OCI-LY3 (cell line): ENCODE results near the gene MTMR3.

Experiments
- H2AFZ ChIP-seq: fragments of 200-600, 300-600 bp; shearing (Covaris generic); 2 replicates; pipeline ENCODE4 v1.6.0; 2014; ENCODE audit warnings: antibody characterized with exemption, low read depth, low read length
- H3K27ac ChIP-seq: fragments of 200-600, 300-600 bp; sonication (generic); 2 replicates; pipeline ENCODE4 v1.5.1; 2014; ENCODE audit warnings: mild to moderate bottlenecking, low read length, moderate library complexity, mixed read lengths
- H3K27me3 ChIP-seq: fragments of 200-600, 300-600 bp; sonication (generic); 2 replicates; pipeline ENCODE4 v1.6.1; 2014; ENCODE audit warnings: low read depth, low read length, mixed read lengths
- H3K36me3 ChIP-seq: fragments of 200-600, 300-600 bp; sonication (generic); replicated peaks from 2 replicates; pipeline ENCODE3; 2014; ENCODE audit warnings: low read depth, low read length, mixed read lengths
- H3K4me1 ChIP-seq: fragments of 300-600, 200-600 bp; sonication (generic); 2 replicates; pipeline ENCODE4 v1.6.1; 2014; ENCODE audit warnings: low read length, mixed read lengths
- H3K4me2 ChIP-seq: fragments of 200-600, 300-600 bp; sonication (generic); 2 replicates; pipeline ENCODE4 v1.6.1; 2014; ENCODE audit warnings: low read length, mixed read lengths
- H3K4me3 ChIP-seq: fragments of 300-600, 200-600 bp; sonication (generic); 2 replicates; pipeline ENCODE4 v1.5.1; 2014; ENCODE audit warnings: antibody characterized with exemption, mild to moderate bottlenecking, low read length, moderate library complexity
- H3K79me2 ChIP-seq: fragments of 300-600, 200-600 bp; shearing (Covaris generic); 2 replicates; pipeline ENCODE4 v1.6.1; 2014; ENCODE audit warnings: mild to moderate bottlenecking, low read length, mixed read lengths
- H3K9ac ChIP-seq: fragments of 300-600, 200-600 bp; shearing (Covaris generic); 2 replicates; pipeline ENCODE4 v1.6.0; 2014; ENCODE audit warnings: mild to moderate bottlenecking, low read length, moderate library complexity
- H3K9me3 ChIP-seq: fragments of 200-600, 300-600 bp; shearing (Covaris generic); 2 replicates; pipeline ENCODE4 v1.6.1; 2014; ENCODE audit warnings: low read length, mixed read lengths; ENCODE audit not compliant: insufficient read depth
- H4K20me1 ChIP-seq: fragments of 200-600, 300-600 bp; sonication (generic); 2 replicates; pipeline ENCODE4 v1.6.1; 2016; ENCODE audit warnings: low read length, mixed read lengths; ENCODE audit not compliant: insufficient read depth
- EZH2phosphoT487 ChIP-seq: fragments of 200-600 bp; shearing (Covaris generic); IDR thresholded peaks from 2 replicates; pipeline ENCODE4 v1.6.1; 2018; ENCODE audit warnings: antibody characterized with exemption, mixed run types, low read depth
- TF ChIP-seq, protein P1 (sequence below): fragments of 200-600, 300-600 bp; sonication (generic); IDR thresholded peaks from 2 replicates; pipeline ENCODE4 v1.5.1; 2014; ENCODE audit warnings: antibody characterized with exemption, low read length, low read depth

Gene MTMR3

GRCh38 chr22:30044881-30045493, 162.0 kb downstream of the MTMR3 start:
- H3K9me3 ChIP-seq: no peaks in the 10 kb centered on the region
- no peak overlapping the region for H3K4me2 ChIP-seq
- H2AFZ ChIP-seq: no peak overlapping the region
- no peaks in the 10 kb centered on the region for H3K36me3 ChIP-seq
- TF ChIP-seq EZH2phosphoT487: no peak
- H3K4me3 ChIP-seq: no peak overlapping the region
- 0 out of 2 replicates have a peak, but pooled peaks cover 3% of the 10 kb centered on the region for H3K27me3 ChIP-seq
- H3K4me1 ChIP-seq: peaks cover 8% of the 10 kb centered on the region
- no peaks in the 10 kb centered on the region for H3K79me2 ChIP-seq
- H3K9ac ChIP-seq: no peak overlapping the region
- no peak overlapping the region for H3K27ac ChIP-seq
- H4K20me1 ChIP-seq: no peaks in the 10 kb centered on the region

DNA sequence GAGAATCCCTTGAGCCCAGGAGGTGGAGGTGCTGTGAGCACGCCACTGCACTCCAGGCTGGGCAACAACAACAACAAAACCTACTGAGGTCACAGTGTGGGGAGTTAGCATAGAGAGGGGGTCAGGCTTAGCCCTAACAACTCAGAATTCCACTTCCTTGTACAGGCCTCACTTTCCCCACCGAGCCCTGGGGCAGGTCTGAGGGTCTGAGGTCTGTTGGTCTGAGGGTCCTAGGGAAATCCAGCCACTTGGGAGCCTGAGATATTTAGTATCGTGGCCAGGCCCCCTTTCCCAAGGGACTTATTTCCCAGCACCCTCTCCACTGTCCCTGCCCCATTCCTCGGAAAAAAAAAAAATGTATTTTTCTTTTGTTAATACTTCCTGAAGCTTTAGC, 162.5 kb downstream of the MTMR3 start:
- Histone ChIP-seq H3K27me3 (0 out of 2 replicates have a peak, but pooled peaks cover 3% of the 10 kb centered on the region), H3K27ac (no peak overlapping the region)

DNA sequence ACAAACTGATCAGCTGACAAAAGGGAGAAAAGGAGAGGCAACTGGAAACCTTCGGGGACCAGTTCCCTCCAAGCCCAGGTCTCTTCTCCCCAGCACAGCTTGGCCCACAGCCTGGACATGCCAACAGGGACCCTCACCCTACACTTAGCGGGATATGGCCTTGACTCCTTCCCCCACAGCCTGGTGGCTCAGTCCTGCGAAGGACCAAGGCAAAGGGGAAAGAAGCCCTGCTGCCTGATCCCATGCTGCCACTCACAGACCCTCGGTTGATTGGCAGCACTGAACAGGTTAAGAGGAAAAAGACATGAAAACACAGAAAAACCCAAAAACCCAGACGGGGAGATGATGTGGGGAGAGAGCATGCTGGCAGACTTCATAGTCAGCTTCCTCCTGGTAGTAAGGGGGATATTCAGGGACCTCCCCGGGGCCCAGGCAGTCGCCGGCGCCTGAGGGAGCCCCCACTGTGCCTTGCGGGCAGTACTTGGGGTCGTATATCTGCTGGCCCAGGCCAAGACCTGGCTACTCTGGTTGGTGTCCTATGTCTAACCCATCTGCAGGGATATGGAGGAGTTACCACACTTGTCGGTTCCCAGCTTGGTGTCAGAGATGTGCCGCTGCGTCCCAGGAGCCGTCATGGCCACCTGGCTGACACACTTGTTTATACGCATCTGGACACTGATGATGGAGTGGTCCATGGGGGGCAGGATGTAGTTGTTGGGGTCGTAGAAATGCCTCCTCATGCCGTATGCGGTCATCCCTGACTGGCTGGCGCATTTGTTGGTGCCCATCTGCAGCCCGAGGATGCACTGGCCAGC, 163.1 kb downstream of the MTMR3 start:
- TF ChIP-seq, protein P1, sequence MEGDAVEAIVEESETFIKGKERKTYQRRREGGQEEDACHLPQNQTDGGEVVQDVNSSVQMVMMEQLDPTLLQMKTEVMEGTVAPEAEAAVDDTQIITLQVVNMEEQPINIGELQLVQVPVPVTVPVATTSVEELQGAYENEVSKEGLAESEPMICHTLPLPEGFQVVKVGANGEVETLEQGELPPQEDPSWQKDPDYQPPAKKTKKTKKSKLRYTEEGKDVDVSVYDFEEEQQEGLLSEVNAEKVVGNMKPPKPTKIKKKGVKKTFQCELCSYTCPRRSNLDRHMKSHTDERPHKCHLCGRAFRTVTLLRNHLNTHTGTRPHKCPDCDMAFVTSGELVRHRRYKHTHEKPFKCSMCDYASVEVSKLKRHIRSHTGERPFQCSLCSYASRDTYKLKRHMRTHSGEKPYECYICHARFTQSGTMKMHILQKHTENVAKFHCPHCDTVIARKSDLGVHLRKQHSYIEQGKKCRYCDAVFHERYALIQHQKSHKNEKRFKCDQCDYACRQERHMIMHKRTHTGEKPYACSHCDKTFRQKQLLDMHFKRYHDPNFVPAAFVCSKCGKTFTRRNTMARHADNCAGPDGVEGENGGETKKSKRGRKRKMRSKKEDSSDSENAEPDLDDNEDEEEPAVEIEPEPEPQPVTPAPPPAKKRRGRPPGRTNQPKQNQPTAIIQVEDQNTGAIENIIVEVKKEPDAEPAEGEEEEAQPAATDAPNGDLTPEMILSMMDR: no peak
- no peak for TF ChIP-seq EZH2phosphoT487
- no peaks in the 10 kb centered on the region for H3K79me2 ChIP-seq

More for the DNA sequence above, 162.5 kb downstream of the MTMR3 start:
- H3K79me2 ChIP-seq: no peaks in the 10 kb centered on the region
- TF ChIP-seq, protein P1: no peak
- TF ChIP-seq EZH2phosphoT487: no peak
- H3K36me3 ChIP-seq: no peaks in the 10 kb centered on the region
- H2AFZ ChIP-seq: no peak overlapping the region
- H3K4me1 ChIP-seq: peaks cover 8% of the 10 kb centered on the region
- no peaks in the 10 kb centered on the region for H3K9me3 ChIP-seq
- no peak overlapping the region for H3K9ac ChIP-seq
- H4K20me1 ChIP-seq: no peaks in the 10 kb centered on the region
- H3K4me2 ChIP-seq: no peak overlapping the region
- no peak overlapping the region for H3K4me3 ChIP-seq

GRCh38 chr22:30046716-30047363, 163.9 kb downstream of the MTMR3 start:
- H2AFZ ChIP-seq: no peak overlapping the region
- 0 out of 2 replicates have a peak, but pooled peaks cover 3% of the 10 kb centered on the region for H3K27me3 ChIP-seq
- H3K9ac ChIP-seq: no peak overlapping the region
- H3K79me2 ChIP-seq: no peaks in the 10 kb centered on the region
- H3K27ac ChIP-seq: no peak overlapping the region
- TF ChIP-seq, protein P1: no peak
- TF ChIP-seq EZH2phosphoT487: no peak
- H3K9me3 ChIP-seq: no peaks in the 10 kb centered on the region
- H4K20me1 ChIP-seq: no peaks in the 10 kb centered on the region
- H3K4me1 ChIP-seq: peaks cover 8% of the 10 kb centered on the region
- H3K4me3 ChIP-seq: no peak overlapping the region
- H3K4me2 ChIP-seq: no peak overlapping the region
- H3K36me3 ChIP-seq: no peaks in the 10 kb centered on the region

More for the DNA sequence above, 163.1 kb downstream of the MTMR3 start:
- no peak overlapping the region for H3K9ac ChIP-seq
- H3K4me1 ChIP-seq: peaks cover 8% of the 10 kb centered on the region
- H3K4me2 ChIP-seq: no peak overlapping the region
- 0 out of 2 replicates have a peak, but pooled peaks cover 3% of the 10 kb centered on the region for H3K27me3 ChIP-seq
- H3K9me3 ChIP-seq: no peaks in the 10 kb centered on the region
- H2AFZ ChIP-seq: no peak overlapping the region
- H3K4me3 ChIP-seq: no peak overlapping the region
- H4K20me1 ChIP-seq: no peaks in the 10 kb centered on the region
- no peaks in the 10 kb centered on the region for H3K36me3 ChIP-seq
- no peak overlapping the region for H3K27ac ChIP-seq
